ENCODE data around the gene C12orf43.

C12orf43 gene

GRCh38 chr12:121003650-121004049, 12.6 kb downstream of the C12orf43 start:
- Histone ChIP-seq H3K4me3 (no peak overlapping the region), H3K27ac (no peak overlapping the region)

- H3K4me3 ChIP-seq: no peak overlapping the region
- H3K27ac ChIP-seq: no peak overlapping the region
These were observed 14.3 kb downstream of the C12orf43 start for GRCh38 chr12:121001841-121002483.

- H3K27ac ChIP-seq: no peak overlapping the region
- H3K4me3 ChIP-seq: no peak overlapping the region
These were observed 15.2 kb downstream of the C12orf43 start for GRCh38 chr12:121001060-121001459.

- no peak overlapping the region for H3K27ac ChIP-seq
- no peak overlapping the region for H3K4me3 ChIP-seq
These were observed 15.8 kb downstream of the C12orf43 start for GRCh38 chr12:121000530-121000929.

- Histone ChIP-seq H3K27ac (no peak overlapping the region), H3K4me3 (no peak overlapping the region)
These were observed 16.8 kb downstream of the C12orf43 start for GRCh38 chr12:120999191-121000120.

- H3K27ac ChIP-seq: no peak overlapping the region
- H3K4me3 ChIP-seq: no peak overlapping the region
These were observed 17.9 kb downstream of the C12orf43 start for GRCh38 chr12:120998435-120998834.

- no peak overlapping the region for H3K27ac ChIP-seq
- H3K4me3 ChIP-seq: no peak overlapping the region
These were observed 18.8 kb downstream of the C12orf43 start for GRCh38 chr12:120997448-120997847.

- H3K4me3 ChIP-seq: no peak overlapping the region
- H3K27ac ChIP-seq: no peak overlapping the region
These were observed 20.0 kb downstream of the C12orf43 start for GRCh38 chr12:120996133-120996746.

GRCh38 chr12:120994589-120995337, 21.5 kb downstream of the C12orf43 start:
- H3K4me3 ChIP-seq: no peak overlapping the region

GRCh38 chr12:120994059-120994458, 22.2 kb downstream of the C12orf43 start:
- Histone ChIP-seq H3K4me3 (no peak overlapping the region), H3K27ac (no peak overlapping the region)

More at GRCh38 chr12:120994589-120995337, 21.5 kb downstream of the C12orf43 start:
- H3K27ac ChIP-seq: no peak overlapping the region

GRCh38 chr12:120993496-120993895, 22.8 kb downstream of the C12orf43 start:
- Histone ChIP-seq H3K27ac (no peak overlapping the region), H3K4me3 (no peak overlapping the region)

GRCh38 chr12:120992989-120993388, 23.3 kb downstream of the C12orf43 start:
- Histone ChIP-seq H3K4me3 (no peak overlapping the region), H3K27ac (no peak overlapping the region)

- Histone ChIP-seq H3K4me3 (no peak overlapping the region), H3K27ac (no peak overlapping the region)
These were observed 24.3 kb downstream of the C12orf43 start for GRCh38 chr12:120991965-120992364.

GRCh38 chr12:120990487-120991055, 25.7 kb downstream of the C12orf43 start:
- Histone ChIP-seq H3K4me3 (no peak overlapping the region), H3K27ac (no peak overlapping the region)

GRCh38 chr12:120989687-120990086, 26.6 kb downstream of the C12orf43 start:
- H3K4me3 ChIP-seq: no peak overlapping the region
- H3K27ac ChIP-seq: no peak overlapping the region

GRCh38 chr12:120988658-120989057, 27.6 kb downstream of the C12orf43 start:
- Histone ChIP-seq H3K4me3 (no peak overlapping the region), H3K27ac (no peak overlapping the region)

- no peak overlapping the region for H3K27ac ChIP-seq
- H3K4me3 ChIP-seq: no peak overlapping the region
These were observed 28.1 kb downstream of the C12orf43 start for GRCh38 chr12:120988234-120988633.

GRCh38 chr12:120984351-120984898, 31.9 kb downstream of the C12orf43 start:
- Histone ChIP-seq H3K27ac (no peak overlapping the region), H3K4me3 (no peak overlapping the region)

- no peak overlapping the region for H3K4me3 ChIP-seq
- H3K27ac ChIP-seq: no peak overlapping the region
These were observed 32.5 kb downstream of the C12orf43 start for GRCh38 chr12:120983759-120984158.

Data from skin epidermis (tissue), 12 donors.